DND-41 (cell line): Measurements from ENCODE around the gene RYR3.

Experiments
- EZH2 ChIP-seq: IDR thresholded peaks from 3 replicates; pipeline ENCODE4 v1.6.1; 2012; ENCODE audit warnings: borderline replicate concordance, low read depth, mild to moderate bottlenecking, moderate library complexity, low read length, inconsistent platforms; ENCODE audit not compliant: severe bottlenecking
- TF ChIP-seq, protein P1 (sequence below): IDR thresholded peaks from 2 replicates; pipeline ENCODE4 v1.5.1; 2012; ENCODE audit warnings: borderline replicate concordance, low read length, moderate library complexity, mild to moderate bottlenecking; ENCODE audit not compliant: poor library complexity, severe bottlenecking; ENCODE audit errors: extremely low read depth

DNA sequence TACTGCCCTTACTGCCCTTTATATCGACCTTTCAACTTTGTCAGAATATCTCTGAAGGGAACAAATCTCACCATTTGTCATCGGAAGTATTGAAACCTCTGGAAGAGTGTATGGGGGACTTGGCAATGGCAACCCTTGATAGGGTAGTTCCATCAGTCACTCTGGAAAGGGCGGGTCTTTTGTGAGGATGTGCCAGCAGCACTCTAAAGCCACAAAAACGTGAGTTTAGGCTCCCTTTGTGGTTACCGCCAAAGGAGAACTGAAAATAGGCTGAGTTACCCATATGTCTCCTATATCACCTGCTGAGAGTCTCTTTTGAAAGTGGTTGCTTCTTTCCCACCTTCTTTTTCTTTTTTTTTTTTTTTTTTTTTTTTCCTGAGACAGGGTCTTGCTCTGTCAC is 360.7 kb downstream of the RYR3 start:
- TF ChIP-seq, protein P1, sequence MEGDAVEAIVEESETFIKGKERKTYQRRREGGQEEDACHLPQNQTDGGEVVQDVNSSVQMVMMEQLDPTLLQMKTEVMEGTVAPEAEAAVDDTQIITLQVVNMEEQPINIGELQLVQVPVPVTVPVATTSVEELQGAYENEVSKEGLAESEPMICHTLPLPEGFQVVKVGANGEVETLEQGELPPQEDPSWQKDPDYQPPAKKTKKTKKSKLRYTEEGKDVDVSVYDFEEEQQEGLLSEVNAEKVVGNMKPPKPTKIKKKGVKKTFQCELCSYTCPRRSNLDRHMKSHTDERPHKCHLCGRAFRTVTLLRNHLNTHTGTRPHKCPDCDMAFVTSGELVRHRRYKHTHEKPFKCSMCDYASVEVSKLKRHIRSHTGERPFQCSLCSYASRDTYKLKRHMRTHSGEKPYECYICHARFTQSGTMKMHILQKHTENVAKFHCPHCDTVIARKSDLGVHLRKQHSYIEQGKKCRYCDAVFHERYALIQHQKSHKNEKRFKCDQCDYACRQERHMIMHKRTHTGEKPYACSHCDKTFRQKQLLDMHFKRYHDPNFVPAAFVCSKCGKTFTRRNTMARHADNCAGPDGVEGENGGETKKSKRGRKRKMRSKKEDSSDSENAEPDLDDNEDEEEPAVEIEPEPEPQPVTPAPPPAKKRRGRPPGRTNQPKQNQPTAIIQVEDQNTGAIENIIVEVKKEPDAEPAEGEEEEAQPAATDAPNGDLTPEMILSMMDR, result no peak
- TF ChIP-seq EZH2, result no peak
